Colon (tissue), 2 donors: ENCODE results near the gene TBC1D23.

Source experiments
- FAIRE-seq: peaks from 2 replicates; lab custom pipeline; 2012; peaks lifted over from hg19 to GRCh38; lab: Jason Lieb, UNC
- donor health status: control.
- donor health status: control.

The TBC1D23 gene

DNA sequence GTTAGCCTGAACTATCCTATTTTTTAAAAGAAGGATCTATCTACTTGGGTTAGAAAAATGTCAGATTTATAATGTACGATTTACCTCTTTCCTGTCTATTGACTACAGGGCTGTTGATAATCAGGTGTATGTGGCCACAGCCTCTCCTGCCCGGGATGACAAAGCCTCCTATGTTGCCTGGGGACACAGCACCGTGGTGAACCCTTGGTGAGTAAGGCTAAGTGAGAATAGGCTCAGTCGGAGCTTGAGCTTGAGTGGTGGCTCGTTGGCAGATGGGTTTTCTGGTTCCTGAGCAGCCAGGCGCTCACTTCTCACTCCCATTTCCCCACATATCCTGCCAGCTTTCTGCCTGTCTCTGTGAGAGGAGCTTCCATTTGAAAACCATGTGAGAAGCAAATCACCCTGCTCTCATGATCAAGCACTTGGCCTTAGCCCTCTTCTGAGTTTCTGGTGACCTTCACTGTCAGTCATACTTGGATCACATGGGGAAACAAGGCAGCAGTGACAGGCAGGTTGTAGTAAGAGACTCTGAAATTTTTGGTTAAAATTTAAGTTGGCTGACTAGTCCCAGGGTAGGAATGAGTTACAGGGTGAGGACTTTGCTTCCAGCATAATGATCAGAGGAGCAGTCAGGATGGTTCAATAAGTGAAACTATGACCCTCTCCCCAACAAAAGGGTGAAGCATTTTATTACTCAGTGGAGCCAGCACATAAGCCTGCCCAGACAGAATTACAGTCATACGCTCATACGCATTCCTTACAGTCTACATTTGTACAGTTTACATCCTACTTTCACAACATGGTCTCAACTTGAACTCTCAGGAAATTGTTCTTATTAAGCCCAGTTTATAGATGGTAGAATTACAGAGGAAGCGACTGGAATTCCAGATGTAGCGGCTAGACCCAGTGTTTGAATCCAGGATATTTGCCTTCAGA is 91.8 kb downstream of the TBC1D23 start:
- no peak for FAIRE-seq

DNA sequence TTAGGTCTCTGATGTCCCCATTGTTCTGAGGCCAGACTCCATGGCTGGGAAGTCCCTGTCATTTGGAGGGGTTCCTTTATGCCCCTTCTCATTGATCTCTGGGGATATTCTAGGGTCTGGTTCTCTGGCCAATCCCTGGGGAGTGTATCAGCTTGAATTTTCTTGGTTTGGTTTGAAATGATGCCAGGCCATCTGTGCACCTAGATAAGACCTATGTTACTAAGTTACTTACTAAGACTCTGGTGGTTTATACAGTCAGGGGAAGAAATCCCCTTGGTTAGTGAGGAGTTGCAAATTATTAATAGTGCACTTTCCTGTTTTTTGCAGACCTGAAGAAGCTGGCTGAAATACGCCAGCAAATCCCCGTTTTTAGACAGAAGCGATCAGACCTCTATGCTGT is 94.1 kb downstream of the TBC1D23 start:
- no peak for FAIRE-seq

GRCh38 chr3:100358413-100358812 is 97.6 kb downstream of the TBC1D23 start:
- no peak for FAIRE-seq

GRCh38 chr3:100359035-100359434 is 98.2 kb downstream of the TBC1D23 start:
- no peak for FAIRE-seq

- no peak for FAIRE-seq
Measured at GRCh38 chr3:100360757-100361496, 100.1 kb downstream of the TBC1D23 start.

GRCh38 chr3:100361897-100362296 is 101.1 kb downstream of the TBC1D23 start:
- FAIRE-seq: no peak

- FAIRE-seq: no peak
Measured at GRCh38 chr3:100364421-100364820, 103.6 kb downstream of the TBC1D23 start.

GRCh38 chr3:100366424-100366823 is 105.6 kb downstream of the TBC1D23 start:
- no peak for FAIRE-seq

DNA sequence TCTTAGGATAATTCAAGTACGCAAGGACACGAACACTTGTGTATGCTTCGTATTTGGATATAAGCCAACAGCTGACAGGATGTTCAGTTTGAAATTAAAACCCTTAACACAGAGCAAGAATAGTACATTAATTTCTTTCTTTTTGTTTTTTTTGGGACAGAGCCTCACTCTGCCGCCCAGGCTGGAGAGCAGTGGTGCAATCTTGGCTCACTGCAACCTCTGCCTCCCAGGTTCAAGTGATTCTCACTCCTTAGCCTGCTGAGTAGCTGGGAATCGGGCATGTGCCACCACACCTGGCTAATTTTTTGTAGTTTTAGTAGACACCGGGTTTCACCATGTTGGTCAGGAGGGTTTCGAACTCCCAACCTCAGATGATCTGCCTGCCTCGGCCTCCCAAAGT is 107.6 kb downstream of the TBC1D23 start:
- FAIRE-seq: no peak

GRCh38 chr3:100370756-100371155 is 110.0 kb downstream of the TBC1D23 start:
- FAIRE-seq: no peak

- no peak for FAIRE-seq
Measured at GRCh38 chr3:100374521-100374920, 113.7 kb downstream of the TBC1D23 start.
